Stimulated activated CD4-positive, alpha-beta T cell treated with anti-CD3 and anti-CD28 coated beads, Interleukin-4, amount 100 ng/mL, for 1 hour (primary cell): ENCODE data around the gene STXBP1.

Experiments
- DNase-seq: peaks from one replicate; pipeline ENCODE4 v3.0.0-alpha.2; 2020

STXBP1 gene

GRCh38 chr9:127694890-127695720 is 83.0 kb downstream of the STXBP1 start:
- DNase-seq = no peak

- DNase-seq = no peak
These were observed 85.5 kb downstream of the STXBP1 start for GRCh38 chr9:127697575-127697974.

- no peak for DNase-seq
These were observed 86.3 kb downstream of the STXBP1 start for GRCh38 chr9:127698386-127698785.

GRCh38 chr9:127698985-127699670 is 87.1 kb downstream of the STXBP1 start:
- DNase-seq = peak; percentile 84

GRCh38 chr9:127700140-127700539 is 88.1 kb downstream of the STXBP1 start:
- no peak for DNase-seq

GRCh38 chr9:127700594-127701255 is 88.6 kb downstream of the STXBP1 start:
- no peak for DNase-seq

- DNase-seq = no peak
These were observed 91.3 kb downstream of the STXBP1 start for GRCh38 chr9:127703289-127703946.

- no peak for DNase-seq
These were observed 93.7 kb downstream of the STXBP1 start for GRCh38 chr9:127705577-127706379.

GRCh38 chr9:127706836-127707241 is 94.8 kb downstream of the STXBP1 start, which contains the start of gene CFAP157:
CFAP157 (plus strand) TSS chr9:127706988; CDS start chr9:127707032, 44 bp downstream.
- no peak for DNase-seq

- DNase-seq = no peak
These were observed 95.7 kb downstream of the STXBP1 start for GRCh38 chr9:127707766-127708165.

GRCh38 chr9:127708952-127709587 is 97.0 kb downstream of the STXBP1 start:
- no peak for DNase-seq

- no peak for DNase-seq
These were observed 98.2 kb downstream of the STXBP1 start for GRCh38 chr9:127710204-127710783.

- no peak for DNase-seq
These were observed 99.2 kb downstream of the STXBP1 start for GRCh38 chr9:127711226-127711701.

- no peak for DNase-seq
These were observed 99.8 kb downstream of the STXBP1 start for GRCh38 chr9:127711831-127712274.

- no peak for DNase-seq
These were observed 100.3 kb downstream of the STXBP1 start for GRCh38 chr9:127712371-127712770.

GRCh38 chr9:127712867-127713266 is 100.8 kb downstream of the STXBP1 start:
- no peak for DNase-seq

GRCh38 chr9:127714020-127714750 is 102.1 kb downstream of the STXBP1 start:
- no peak for DNase-seq

- peak; percentile 13 for DNase-seq
These were observed 102.9 kb downstream of the STXBP1 start for GRCh38 chr9:127714951-127715469.

GRCh38 chr9:127715470-127716337 is 103.6 kb downstream of the STXBP1 start, which contains the start of the genes PTRH1 and TTC16:
PTRH1 (minus strand) TSS chr9:127715663; CDS start chr9:127715639, 24 bp downstream.
TTC16 (plus strand) TSS chr9:127716079; CDS start chr9:127716146, 67 bp downstream.
- DNase-seq = peak; percentile 98
